Measurements from ENCODE around the gene MLANA.

The MLANA gene

DNA sequence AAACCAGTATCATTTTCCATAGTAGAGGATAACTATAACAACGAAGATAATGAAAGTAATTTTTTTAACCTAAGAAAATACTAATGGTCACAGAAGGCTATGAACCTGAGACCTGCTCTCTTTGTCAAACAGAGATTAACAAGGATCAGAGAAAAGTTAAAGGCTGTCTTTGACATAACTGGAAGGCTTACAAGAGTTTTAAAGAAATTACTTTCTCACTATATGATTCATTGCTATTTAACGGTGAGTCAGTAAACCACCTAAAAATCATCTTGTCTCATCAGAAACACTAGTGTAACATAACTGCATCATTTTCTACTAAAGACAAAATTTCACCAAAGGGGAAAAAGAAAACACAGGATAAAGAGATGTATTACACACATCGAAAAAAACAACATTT lies 19.3 kb downstream of the MLANA start:
- DNase-seq, result no peak

DNA sequence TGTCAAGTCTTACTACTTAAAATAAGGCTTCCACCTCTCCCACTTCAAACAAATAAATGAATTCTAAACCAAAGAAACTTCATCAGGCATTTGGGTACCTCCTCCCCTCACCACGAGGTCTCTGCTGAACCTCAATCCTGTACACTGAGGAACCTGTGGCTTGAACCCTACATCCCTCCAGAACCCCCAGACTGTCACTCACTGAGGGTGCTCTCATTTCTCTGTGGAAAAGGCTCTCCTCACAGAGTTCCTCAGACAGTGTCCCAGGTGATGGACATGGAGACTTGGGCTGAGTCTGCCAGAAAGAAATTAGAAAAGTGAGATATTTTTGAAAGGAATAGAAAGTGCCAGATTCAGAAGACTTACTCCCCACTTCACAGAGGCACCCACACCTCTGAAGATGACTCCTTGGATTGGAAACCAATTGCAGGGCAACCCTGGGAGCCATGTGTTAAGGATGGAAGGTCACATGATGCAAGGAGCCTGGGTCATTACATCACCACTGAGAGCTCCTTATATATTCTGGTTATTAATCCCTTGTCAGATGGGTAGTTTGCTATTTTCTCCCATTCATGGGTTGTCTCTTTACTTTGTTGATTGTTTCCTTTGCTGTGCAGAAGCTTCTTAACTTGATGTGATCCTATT lies 19.8 kb downstream of the MLANA start:
- no peak for DNase-seq

DNA sequence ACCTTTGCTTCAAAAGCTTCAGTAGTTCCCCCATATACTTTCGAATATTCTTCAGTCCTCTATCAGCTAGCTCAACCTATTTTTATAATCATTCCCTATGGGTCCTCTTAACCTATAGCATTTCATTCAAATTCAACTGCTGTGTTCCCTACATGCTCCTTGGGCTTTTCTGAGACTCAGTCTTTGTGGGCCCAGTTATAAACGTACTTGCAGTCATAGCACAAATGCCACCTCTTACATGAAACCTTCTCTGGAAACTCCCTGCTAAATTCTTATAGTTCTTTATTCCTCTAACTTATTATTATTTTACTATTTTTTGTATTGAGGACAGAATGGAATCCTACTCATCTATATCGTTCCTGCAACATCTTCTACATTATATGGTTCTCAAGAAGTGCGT lies 24.7 kb downstream of the MLANA start:
- no peak for DNase-seq

DNA sequence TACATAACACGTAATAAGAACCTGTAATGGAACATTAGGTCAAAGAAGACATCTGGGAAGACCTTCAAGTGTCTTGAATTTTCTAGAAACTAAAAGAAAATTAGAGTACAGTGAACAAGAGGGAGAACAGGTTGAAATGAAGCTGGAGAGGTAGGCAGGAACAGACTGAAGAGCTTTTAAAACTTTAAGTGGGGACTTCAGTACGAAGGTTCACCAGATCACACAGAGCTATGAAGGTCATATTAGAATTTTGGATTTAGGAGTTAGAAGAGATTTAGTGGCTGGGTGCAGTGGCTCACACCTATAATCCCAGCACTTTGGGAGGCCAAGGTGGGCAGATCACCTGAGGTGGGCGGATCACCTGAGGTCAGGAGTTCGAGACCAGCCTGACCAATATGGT lies 26.6 kb downstream of the MLANA start:
- no peak for DNase-seq

DNA sequence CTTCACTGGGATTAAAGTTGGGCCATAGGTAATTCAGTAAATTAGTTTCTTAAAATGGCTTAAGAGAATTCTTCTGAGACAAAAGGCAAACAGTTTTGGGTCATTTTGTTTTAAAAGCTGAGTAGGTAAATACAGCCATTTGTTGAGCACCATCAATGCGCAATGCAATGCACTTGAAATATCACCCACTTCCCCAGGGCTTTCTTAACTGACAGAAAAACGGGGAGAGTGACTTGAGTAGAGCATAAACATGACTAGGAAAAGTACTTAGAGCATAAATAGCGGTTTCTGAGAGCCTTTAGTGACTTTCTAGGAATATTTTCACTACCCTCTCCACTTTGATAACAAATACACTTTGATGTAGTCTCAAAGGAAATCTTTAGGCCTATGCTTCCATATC lies 27.2 kb downstream of the MLANA start:
- DNase-seq, result no peak

DNA sequence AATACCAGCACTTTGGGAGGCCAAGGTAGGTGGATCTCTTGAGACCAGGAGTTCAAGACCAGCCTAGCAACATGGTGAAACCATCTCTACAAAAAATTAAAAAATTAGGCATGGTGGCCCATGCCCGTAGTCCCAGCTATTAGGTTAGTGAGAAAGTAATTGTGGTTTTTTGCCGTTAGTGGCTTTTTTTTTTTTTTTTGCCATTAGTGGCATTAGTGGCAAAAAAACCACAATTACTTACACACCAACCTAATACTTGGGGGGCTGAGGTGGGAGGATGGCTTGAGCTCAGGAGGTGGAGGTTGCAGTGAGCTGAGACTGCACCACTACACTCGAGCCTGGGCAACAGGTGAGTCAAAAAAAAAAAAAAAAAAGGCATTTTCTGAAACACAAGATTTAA lies 27.8 kb downstream of the MLANA start:
- no peak for DNase-seq

DNA sequence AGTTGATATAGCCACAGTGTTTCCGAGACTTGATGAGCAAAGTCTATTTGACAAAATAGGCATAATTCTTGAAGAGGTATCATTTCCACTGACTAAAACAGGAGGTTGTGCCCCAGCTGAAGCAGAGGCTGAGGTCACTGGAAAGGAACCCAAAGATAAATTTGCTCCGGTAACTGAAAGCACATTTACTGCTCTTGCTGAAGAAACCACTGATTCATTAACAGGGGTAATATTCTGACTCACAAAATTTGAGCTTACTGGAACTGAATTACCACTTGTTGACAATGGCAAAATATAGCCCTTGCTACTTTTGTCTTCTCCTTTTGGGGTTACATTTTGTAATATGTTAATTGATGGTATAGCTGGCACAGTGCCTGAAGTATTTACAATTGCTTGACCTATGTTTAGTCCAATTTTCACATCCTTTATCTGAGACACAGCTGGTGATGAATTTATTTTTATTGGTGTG lies 30.2 kb downstream of the MLANA start:
- no peak for DNase-seq

DNA sequence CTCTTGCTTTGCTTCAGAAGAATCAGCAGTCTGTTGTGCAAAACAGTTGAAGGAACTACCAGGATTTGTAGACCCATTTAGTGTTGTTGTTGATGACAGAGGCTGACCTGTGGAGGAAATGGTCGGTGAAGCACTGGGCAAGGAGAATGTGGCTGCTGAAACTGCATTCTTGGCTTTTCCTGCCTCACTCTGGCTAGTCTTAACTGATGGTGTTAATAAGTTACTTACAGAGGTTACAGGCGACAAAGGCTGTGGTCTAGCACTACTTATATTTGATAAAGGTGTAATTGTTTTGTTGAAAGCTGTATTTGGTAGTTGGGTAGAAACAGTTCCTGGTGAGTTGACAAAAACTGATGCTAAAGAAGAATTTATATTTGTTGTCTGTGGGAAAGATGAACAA lies 31.5 kb downstream of the MLANA start:
- DNase-seq, result no peak

DNA sequence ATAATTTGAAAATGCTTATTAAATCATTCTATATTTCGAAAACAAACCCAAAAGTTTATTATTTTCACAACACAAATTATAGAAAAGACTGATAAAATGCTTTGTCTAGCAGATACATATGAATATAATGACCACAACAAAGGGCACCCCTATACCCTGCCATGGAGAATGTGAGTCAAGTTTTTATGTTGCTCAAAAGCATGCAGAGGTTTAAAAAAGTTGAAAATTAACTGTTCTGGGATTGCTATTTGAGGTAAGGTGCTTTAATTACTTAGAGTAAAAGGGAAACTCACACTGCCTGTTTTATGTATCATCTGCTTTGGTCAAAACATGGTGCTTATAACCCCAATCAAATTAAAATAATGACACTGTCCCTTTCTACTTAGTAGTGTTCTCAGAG lies 41.0 kb downstream of the MLANA start:
- no peak for DNase-seq

DNA sequence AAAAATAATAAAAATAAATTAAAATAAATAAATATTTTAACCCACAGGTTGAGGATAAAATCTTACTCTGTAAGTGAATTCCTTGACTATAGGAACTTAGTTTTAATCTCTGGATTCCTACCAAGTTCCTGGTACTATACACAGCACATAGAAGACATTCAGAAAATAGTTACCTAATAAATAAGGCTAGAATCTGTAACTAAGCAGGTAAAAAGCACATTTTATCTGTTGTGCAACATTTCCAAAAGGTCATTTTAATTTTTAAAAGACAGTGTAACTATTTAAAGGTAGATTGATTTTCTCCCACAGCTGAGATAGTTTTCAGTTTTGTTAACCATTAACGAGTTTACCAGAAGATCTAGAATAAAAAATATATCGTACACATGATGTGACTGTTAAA lies 47.8 kb downstream of the MLANA start:
- DNase-seq, result no peak

DNA sequence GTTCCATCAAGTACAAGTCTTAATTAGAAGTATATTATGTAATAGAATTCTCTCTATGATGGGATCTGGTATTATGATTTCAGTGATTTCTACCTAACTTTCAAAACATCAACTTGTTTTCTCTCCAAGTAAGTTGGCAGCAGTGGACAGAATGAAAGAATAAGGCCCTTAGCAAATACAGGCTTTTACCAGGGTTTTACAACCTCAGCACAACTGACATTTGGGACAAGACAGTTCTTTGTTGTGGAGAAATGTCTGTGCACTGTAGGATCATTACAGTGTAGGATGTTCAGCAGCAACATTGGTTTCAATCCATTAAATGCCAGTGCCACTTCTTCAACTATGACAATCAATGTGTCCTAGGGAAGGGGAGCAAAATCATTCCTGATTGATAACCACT lies 48.8 kb downstream of the MLANA start:
- DNase-seq, result no peak

DNA sequence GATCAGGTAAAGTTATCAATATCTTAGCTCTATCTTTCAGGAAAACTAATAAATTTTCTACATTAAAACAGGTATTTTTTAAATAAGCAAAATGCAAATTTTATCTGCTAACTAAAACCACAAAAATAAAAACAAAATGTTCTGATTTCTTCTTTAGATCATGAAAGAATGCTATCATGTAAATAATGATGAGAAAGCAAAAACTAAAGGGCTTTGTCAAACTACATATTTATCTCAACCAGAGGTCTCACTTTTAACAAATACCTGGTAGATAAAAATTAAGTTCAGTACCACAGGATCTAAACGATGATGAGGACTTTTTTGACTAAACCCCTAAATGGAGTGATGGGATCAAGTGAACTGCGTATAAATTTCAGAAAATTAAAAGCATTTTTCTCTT lies 50.5 kb downstream of the MLANA start:
- no peak for DNase-seq

DNA sequence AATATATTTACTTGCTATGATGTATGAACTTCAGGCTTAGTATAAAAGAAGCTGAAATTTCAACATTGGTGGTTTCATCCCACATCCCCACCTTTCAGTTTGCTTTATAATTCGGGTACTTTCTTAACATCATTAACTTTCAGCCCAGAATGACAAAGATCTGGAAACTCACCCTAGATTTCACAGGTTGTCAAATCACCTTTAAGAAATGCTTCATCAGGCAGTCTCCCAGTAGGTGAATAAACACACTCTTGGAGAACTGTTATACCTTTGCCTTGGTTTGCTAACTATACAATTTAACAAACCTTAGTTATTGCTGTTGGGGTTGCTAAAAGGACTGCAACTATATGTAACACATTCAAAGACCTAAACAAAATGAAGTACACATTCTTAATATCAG lies 54.4 kb downstream of the MLANA start:
- no peak for DNase-seq

DNA sequence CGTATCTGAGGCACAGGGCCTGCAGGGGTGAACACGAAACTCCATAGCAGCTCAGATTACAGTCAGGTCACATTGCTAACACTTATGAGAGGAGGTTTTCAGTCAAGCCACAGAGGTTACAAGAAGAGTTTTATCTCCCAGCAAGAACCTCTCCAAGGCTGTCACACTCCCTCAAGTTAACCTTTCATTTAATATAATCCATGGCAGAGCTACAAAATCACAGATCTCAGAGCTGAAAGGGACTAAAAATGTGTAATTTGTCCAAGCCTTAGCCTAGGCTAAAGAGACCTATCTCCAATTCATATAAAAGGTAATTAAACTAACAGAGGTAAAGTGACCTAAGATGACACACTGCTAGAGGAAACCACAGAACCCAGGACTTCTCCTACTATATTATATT lies 57.2 kb downstream of the MLANA start:
- no peak for DNase-seq

DNA sequence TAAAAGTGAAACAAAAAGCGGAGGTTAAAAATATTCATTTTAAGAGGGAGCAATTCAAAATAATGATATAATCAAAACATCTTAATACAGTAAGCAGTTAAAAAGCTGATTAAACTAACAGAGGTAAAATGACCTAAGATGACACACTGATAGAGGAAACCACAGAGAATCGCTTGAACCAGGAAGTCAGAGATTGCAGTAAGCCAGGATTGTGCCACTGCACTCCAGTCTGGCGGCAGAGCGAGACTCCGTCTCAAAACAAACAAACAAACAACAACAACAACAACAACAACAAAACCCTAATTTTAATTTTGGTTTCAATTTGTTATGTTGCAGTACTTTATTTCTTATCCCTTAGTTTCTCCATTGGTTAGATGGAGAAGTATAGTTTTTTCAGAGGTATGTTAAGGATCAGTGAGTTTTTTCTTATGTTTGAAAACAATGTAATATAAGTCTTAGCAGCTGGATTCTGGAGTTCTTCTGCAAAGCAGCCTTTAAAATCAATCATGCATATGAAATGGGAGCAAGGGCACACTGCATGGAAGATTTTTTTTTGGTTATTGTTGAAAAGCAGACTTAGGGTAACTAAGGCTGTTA lies 58.5 kb downstream of the MLANA start:
- no peak for DNase-seq

DNA sequence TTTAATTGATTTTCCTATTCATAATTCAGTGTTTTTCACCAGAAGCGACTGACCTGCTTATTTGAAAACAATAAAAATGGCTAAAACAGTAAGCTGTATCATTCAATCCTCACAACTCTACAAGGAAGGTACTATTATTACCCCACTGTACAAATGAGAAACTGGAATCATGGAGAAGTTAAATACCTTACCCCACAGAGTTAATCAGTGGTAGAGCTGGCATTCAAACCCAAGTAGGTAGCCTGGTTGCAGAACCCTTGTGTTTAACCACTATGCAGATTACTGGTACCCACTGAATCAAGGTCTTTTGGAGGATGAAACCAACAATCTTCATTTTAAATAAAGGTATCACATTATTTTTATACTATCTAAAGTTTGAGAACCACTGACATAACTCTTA lies 59.6 kb downstream of the MLANA start:
- no peak for DNase-seq

DNA sequence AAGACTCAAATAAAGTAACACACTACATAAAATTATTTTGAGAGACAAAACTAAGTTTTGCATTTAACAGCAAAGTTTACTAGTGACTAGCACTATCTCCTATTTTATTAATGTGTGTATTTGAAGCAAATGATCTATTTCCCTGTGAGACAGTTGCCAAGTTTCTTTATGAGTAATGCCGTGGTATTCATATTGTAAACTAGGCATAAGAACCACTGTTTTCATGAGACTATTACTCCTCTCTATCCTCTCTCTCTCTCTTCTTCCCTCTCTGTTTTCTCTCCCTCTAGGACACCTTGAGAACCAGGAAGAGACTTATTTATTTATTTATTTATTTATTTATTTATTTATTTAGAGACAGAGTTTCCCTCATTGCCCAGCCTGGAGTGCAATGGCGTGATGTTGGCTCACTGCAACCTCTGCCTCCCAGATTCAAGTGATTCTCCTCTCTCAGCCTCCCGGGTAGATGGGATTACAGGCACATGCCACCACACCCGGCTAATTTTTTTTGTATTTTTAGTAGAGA lies 61.1 kb downstream of the MLANA start:
- DNase-seq, result no peak

DNA sequence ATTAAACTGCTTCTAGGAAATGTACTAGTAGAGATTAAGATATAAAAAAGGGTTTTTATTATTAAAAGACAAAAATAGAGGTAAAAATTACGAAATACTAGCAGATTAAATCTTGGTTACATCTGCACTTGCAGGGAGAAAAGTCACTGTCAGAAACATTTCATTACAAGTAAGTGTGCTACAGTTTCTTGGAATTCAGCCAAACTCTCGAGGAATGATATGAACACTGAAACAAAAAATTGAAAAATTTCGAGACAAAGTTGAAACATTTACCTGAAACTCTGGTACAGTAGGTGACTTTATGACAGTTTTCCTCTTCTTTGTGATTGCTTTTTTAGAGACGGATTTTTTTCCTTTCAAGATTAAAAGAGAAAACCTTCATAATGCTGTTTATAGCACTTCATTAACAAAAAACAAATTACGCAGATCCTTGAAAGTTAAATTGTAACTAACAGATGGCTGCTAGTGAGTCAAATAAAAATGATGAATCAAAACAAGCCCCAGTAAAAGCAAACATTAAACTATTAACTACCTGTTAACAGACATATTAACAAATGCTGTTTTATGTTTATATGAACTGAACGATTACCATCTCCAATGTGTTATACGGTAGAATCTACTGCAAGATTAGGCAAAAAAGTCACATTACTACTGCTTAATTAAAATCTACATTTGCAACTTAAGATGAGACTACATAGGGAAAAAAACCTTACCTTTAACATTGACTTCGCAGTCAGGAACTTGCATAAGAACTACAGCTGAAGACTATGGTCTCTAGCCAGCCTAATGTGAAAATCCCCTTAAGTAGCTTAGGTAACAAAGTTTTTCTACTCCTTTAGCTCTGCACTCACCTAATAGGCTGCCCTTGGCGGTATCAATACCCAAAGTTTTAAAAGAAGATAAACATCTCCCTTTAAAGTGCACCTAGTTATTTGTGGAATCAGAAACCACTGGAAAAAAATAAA lies 63.3 kb downstream of the MLANA start:
- no peak for DNase-seq

DNA sequence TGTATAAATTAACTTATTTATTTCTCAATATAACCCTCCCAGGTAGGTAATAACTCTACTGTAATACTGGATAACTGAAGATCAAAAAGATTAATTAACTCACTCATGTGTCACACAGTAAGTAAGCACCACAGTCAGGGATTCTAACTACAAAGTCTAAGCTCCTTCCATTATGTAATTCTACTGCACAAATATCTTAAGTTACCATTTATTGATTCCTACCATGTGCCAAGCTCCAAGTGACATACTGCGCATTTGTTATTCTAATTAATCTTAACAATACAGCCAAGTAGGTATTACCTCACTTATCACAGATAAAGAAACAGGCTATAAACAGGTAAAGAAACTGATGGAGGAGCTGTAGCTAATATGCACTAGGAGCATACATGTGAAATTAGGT lies 66.5 kb downstream of the MLANA start:
- DNase-seq, result no peak

DNA sequence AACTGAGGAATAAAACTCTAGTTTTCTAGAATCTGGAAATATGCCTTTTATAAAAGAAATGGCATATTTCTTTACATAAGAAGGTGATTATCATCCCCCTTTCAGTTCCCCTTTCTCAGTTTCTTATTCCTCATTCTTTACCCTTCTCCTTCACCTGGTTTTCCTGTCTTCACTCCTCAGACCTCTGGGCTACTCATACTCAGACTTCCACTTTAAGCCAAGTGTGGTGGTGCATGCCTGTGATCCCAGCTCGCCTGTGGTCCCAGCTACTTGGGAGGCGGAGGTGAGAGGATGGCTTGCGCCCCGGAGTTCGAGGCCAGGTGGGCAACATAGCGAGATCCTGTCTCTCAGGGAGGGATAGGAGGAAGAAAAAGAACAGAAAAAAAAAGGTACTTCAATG lies 67.6 kb downstream of the MLANA start:
- DNase-seq, result no peak
